Spleen (tissue), 11 donors: Measurements from ENCODE around the gene LNPK. TPM values are rescaled to one million over a fixed set of nuclear protein-coding genes. Genes with fewer than 3 reads are reported as not detected.

Experiments used
- DNase-seq: peaks from one replicate; pipeline ENCODE4 v3.0.0-alpha.2; 2020
- H3K27ac ChIP-seq, 8 donors: fragments of 200-600 bp; sonication (generic) in 7 of 8; 1 replicate in 4 of 8; 2 replicates in 4 of 8; pipeline versions ENCODE4 v1.5.0 to v1.8.0; 2016 to 2021; ENCODE audit warnings: inconsistent platforms in 4 of 8, mild to moderate bottlenecking in 4 of 8, moderate library complexity in 1 of 8
- H3K27me3 ChIP-seq, 7 donors: fragments of 200-600 bp; sonication (generic) in 6 of 7; replicated peaks in 1 of 7; 1 replicate in 4 of 7; 2 replicates in 3 of 7; pipeline versions ENCODE4 v1.5.0 to v1.8.0; 2016 to 2021; ENCODE audit warnings: inconsistent platforms in 3 of 7, mild to moderate bottlenecking in 1 of 7
- H3K36me3 ChIP-seq, 6 donors: fragments of 200-600 bp; sonication (generic) in 5 of 6; 1 replicate in 4 of 6; 2 replicates in 2 of 6; pipeline versions ENCODE4 v1.5.0 to v1.8.0; 2016 to 2021; ENCODE audit warnings: inconsistent platforms in 2 of 6
- H3K4me1 ChIP-seq, 6 donors: fragments of 200-600 bp; sonication (generic) in 5 of 6; 1 replicate in 3 of 6; 2 replicates in 3 of 6; pipeline versions ENCODE4 v1.5.0 to v1.8.0; 2016 to 2021; ENCODE audit warnings: inconsistent platforms in 3 of 6
- H3K4me3 ChIP-seq, 8 donors: fragments of 200-600 bp; sonication (generic) in 7 of 8; 1 replicate in 4 of 8; 2 replicates in 4 of 8; pipeline versions ENCODE4 v1.5.0 to v1.8.0; 2016 to 2021; ENCODE audit warnings: inconsistent platforms in 4 of 8, mild to moderate bottlenecking in 4 of 8, moderate library complexity in 2 of 8
- H3K9me3 ChIP-seq, 8 donors: fragments of 200-600 bp; sonication (generic) in 7 of 8; 1 replicate in 4 of 8; 2 replicates in 4 of 8; pipeline versions ENCODE4 v1.5.0 to v1.8.0; 2016 to 2021; ENCODE audit warnings: inconsistent platforms in 4 of 8
- POLR2A ChIP-seq, 3 donors: fragments of 450-650 bp; IDR thresholded peaks; one replicate each; pipeline ENCODE4 v1.5.1; 2017; ENCODE audit warnings: antibody characterized with exemption in 3 of 3, mild to moderate bottlenecking in 1 of 3
- POLR2AphosphoS5 ChIP-seq, 3 donors: sonication (generic); formaldehyde crosslinking; IDR thresholded peaks; one replicate each; pipeline ENCODE4 v1.5.1; 2017; ENCODE audit warnings: antibody characterized with exemption in 3 of 3
- WGBS, 5 donors: extraction: QIAGEN DNeasy Blood & Tissue Kit in 3 of 5; methylation state at CpG; one replicate each; pipeline versions ENCODE4 v1.1.5 to v1.1.7; 2013 to 2018; 5-methylcytosine and 5-hydroxymethylcytosine counted together
- intact Hi-C: fragments of 100-400 bp; cut with DNase I; formaldehyde crosslinking; loops from one replicate; pipeline ENCODE4 v1.15.0; 2023; ENCODE audit warnings: low total_unique reads
- polyA plus RNA-seq, 3 donors: library from polyadenylated mRNA; stranded (reverse); fragments of 200-250 nt; gene quantifications; one replicate each; pipeline ENCODE4 v1.2.1, GENCODE V29; 2013
- total RNA-seq, 7 donors: library from RNA; depleted of rRNA in 3 of 7; stranded (reverse); fragments of >200 nt in 3 of 7; fragmentation: NEBNext Ultra II Directional in 4 of 7; extraction: Animal tissue kit (Norgen Biotek cat#: 25700) in 4 of 7; gene quantifications; one replicate each; pipeline versions ENCODE4 v1.1.0 to v1.2.1, GENCODE V29; 2016 to 2021
- TF ChIP-seq, protein P1 (sequence below), 11 experiments: fragments of 200-600 bp in 7 of 11; fragments of 450-650 bp in 4 of 11; sonication (generic) in 4 of 11; IDR thresholded peaks in 8 of 11; conservative IDR thresholded peaks in 3 of 11; 1 replicate in 7 of 11; 2 replicates in 4 of 11; pipeline versions ENCODE4 v1.4.0 to v1.8.0; 2016 to 2021; ENCODE audit warnings: antibody characterized with exemption in 11 of 11, inconsistent platforms in 4 of 11, mild to moderate bottlenecking in 1 of 11
- donor health status: healthy with polysubstance abuse.
- donor health status: DM: no; HTN: no; CAD: no; lungs with moderate emphysema.
- donor health status: DM: no; HTN: no; CAD: no.
- donor health status: Bipolar disorder and iron deficiency.
- donor health status: healthy.
- donor health status: DM: no; HTN: no; CAD: no.
- donor health status: DM: yes; HTN: yes; CAD: no.

Gene LNPK
- total and polyA plus RNA-seq, 10 donors: 2.1 to 31.9 (median 17.0) TPM

DNA sequence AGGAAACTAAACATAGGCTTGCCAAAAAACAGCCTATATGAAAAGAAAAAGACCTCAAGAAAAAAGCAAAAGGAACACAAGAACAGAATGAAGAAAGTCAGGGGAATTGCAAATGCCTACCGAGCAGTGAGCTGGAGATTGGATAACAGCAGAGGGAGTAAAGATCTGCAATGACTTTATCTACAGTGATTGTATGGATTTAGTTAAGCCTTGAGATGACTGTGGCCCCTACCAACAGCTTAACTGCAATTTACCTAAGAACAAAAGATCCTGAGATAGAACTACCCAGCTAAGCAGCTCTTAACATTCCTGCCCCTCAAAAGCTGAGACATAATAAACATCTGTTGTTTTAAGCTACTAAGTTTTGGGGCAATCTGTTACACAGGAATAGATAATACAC, 20.5 kb downstream of the LNPK start:
- peaks cover 0 to 73% (median 13%) of the 10 kb centered on the region in 6 donors for H3K36me3 ChIP-seq
- no peaks in the 10 kb centered on the region for H3K9me3 ChIP-seq
- H3K27me3 ChIP-seq: no peaks in the 10 kb centered on the region
- H3K27ac ChIP-seq: no peak overlapping the region
- 93 to 97% (median 97%) methylated on average over 1 of the region's 1 CpG for WGBS, 5 donors
- intact Hi-C loops: no loop called here
- no peak overlapping the region for H3K4me3 ChIP-seq
- no peak for DNase-seq
- H3K4me1 ChIP-seq: no peaks in the 10 kb centered on the region
- TF ChIP-seq POLR2AphosphoS5 (IDR thresholded peaks at IDR 0.05): no peak
- no peak for TF ChIP-seq POLR2A (IDR thresholded peaks at IDR 0.05)
- TF ChIP-seq, protein P1, sequence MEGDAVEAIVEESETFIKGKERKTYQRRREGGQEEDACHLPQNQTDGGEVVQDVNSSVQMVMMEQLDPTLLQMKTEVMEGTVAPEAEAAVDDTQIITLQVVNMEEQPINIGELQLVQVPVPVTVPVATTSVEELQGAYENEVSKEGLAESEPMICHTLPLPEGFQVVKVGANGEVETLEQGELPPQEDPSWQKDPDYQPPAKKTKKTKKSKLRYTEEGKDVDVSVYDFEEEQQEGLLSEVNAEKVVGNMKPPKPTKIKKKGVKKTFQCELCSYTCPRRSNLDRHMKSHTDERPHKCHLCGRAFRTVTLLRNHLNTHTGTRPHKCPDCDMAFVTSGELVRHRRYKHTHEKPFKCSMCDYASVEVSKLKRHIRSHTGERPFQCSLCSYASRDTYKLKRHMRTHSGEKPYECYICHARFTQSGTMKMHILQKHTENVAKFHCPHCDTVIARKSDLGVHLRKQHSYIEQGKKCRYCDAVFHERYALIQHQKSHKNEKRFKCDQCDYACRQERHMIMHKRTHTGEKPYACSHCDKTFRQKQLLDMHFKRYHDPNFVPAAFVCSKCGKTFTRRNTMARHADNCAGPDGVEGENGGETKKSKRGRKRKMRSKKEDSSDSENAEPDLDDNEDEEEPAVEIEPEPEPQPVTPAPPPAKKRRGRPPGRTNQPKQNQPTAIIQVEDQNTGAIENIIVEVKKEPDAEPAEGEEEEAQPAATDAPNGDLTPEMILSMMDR (IDR thresholded peaks at IDR 0.05 in 8 of 11, conservative IDR thresholded peaks at IDR 0.05 in 3 of 11): no peak

DNA sequence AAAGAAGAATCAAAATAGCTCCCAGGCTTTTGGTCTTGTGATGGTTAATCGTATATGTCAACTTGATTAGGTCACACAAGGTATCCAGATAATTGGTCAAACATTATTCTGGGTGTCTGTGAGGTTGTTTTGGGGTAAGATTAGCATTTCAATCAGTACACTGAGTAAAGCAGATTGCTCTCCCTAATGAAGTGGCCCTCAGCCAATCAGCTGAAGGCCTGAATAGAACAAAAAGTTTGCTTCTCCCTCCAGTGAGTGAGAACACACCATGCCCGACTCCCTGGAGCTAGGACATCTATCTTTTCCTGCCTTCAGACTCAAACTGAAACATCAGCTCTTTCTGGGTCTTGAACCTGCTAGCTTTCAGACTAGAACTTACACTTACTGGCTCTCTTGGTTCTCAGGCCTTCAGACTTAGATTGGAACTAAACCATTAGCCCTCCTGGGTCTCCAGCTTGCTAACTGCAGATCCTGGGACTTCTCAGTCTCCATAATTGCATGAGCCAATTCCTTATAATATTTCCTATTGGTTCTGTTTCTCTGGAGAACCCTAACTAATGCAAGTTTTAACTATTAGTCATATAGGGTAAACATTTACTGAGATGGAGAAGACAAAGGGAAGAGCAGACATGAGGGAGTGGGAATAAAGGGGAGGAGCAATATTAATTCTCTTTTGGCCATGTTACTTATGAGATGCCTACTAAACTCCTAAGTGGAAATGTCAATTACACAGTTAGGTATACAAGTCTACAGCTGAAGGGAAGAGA, 25.5 kb downstream of the LNPK start:
- Histone ChIP-seq H3K36me3 (peaks cover 0 to 95% (median 29%) of the 10 kb centered on the region in 6 donors), H3K27ac (no peak overlapping the region), H3K9me3 (peaks cover 0 to 8% (median 0%) of the 10 kb centered on the region in 8 donors), H3K4me1 (no peaks in the 10 kb centered on the region), H3K4me3 (no peak overlapping the region), H3K27me3 (no peaks in the 10 kb centered on the region)
- TF ChIP-seq, protein P1 (IDR thresholded peaks at IDR 0.05 in 8 of 11, conservative IDR thresholded peaks at IDR 0.05 in 3 of 11): no peak
- TF ChIP-seq POLR2A (IDR thresholded peaks at IDR 0.05): no peak
- no peak for TF ChIP-seq POLR2AphosphoS5 (IDR thresholded peaks at IDR 0.05)
- intact Hi-C loops: no loop called here
- DNase-seq: no peak
- WGBS, 5 donors: 87 to 96% (median 91%) methylated on average over 2 of the region's 2 CpGs

DNA sequence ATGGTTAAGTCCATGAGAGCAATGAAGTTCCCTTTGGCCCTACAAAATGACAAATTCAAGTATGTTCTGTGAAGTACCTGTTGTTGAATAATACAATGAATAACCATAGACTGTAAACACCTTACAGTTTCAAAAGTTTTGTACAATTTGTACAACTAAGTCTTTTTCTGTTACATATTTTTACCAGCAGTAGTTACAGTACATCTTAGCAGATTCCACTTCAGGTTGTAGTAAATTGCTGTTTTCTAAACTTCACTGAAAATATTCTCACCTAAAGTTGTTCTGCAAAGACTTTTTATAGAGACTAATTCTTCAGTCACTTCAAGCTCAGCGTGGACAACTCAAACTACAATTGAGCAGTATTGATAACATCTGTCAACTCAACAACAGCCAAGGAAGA, 28.7 kb downstream of the LNPK start:
- TF ChIP-seq POLR2AphosphoS5 (IDR thresholded peaks at IDR 0.05): no peak
- TF ChIP-seq, protein P1 (IDR thresholded peaks at IDR 0.05 in 8 of 11, conservative IDR thresholded peaks at IDR 0.05 in 3 of 11): no peak
- TF ChIP-seq POLR2A (IDR thresholded peaks at IDR 0.05): no peak
- DNase-seq: no peak
- 94 to 100% (median 98%) methylated on average over 1 of the region's 1 CpG for WGBS, 5 donors

DNA sequence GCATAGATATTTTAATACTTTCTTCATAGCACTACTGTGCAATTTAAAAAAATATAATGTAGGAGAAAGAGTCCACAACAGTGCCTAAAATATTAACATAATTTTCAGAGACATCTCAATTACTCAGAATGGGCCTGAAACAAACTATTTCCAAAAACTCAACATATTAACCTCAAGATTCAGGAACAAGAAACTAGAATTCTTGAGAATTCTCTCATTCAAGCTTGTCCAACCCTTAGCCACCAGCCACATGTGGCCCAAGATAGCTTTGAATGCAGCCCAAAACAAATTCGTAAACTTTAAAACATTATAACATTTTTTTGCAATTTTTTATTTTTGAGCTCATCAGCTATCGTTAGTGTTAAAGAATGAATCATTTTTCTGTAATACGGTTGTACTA, 35.2 kb downstream of the LNPK start:
- TF ChIP-seq, protein P1 (IDR thresholded peaks at IDR 0.05 in 8 of 11, conservative IDR thresholded peaks at IDR 0.05 in 3 of 11): no peak
- TF ChIP-seq POLR2A (IDR thresholded peaks at IDR 0.05): no peak
- WGBS, 5 donors: 96 to 98% (median 97%) methylated on average over 3 of the region's 3 CpGs
- Histone ChIP-seq H3K4me1 (no peaks in the 10 kb centered on the region), H3K9me3 (peaks cover 0 to 12% (median 6%) of the 10 kb centered on the region in 8 donors), H3K36me3 (peaks cover 0 to 58% (median 0%) of the 10 kb centered on the region in 6 donors), H3K4me3 (no peak overlapping the region), H3K27me3 (no peaks in the 10 kb centered on the region), H3K27ac (no peak overlapping the region)
- intact Hi-C loops: no loop called here
- DNase-seq: no peak

More for the DNA sequence above, 28.7 kb downstream of the LNPK start:
- no peak overlapping the region for H3K27ac ChIP-seq
- intact Hi-C loops: no loop called here
- H3K36me3 ChIP-seq: peaks cover 0 to 83% (median 21%) of the 10 kb centered on the region in 6 donors
- H3K27me3 ChIP-seq: no peaks in the 10 kb centered on the region
- H3K4me1 ChIP-seq: no peaks in the 10 kb centered on the region
- H3K9me3 ChIP-seq: peaks cover 0 to 8% (median 0%) of the 10 kb centered on the region in 8 donors
- H3K4me3 ChIP-seq: no peak overlapping the region
